D721Med (cell line): ENCODE measurements around the gene ADAMTS8.

ENCODE experiments used
- DNase-seq: peaks from one replicate; pipeline ENCODE4 v3.0.0; 2011; ENCODE audit warnings: low spot score; ENCODE audit not compliant: insufficient read length
- FAIRE-seq: peaks from 2 replicates; lab custom pipeline; 2011; peaks lifted over from hg19 to GRCh38; lab: Jason Lieb, UNC
- CTCF ChIP-seq: IDR thresholded peaks from 2 replicates; pipeline ENCODE4 v1.5.1; 2012; ENCODE audit warnings: mild to moderate bottlenecking, control low read depth; ENCODE audit not compliant: insufficient read depth; ENCODE audit errors: missing control alignments

Gene ADAMTS8

GRCh38 chr11:130473795-130474377, 45.5 kb upstream of the ADAMTS8 start:
- FAIRE-seq, result no peak
- no peak for TF ChIP-seq CTCF
- no peak for DNase-seq

DNA sequence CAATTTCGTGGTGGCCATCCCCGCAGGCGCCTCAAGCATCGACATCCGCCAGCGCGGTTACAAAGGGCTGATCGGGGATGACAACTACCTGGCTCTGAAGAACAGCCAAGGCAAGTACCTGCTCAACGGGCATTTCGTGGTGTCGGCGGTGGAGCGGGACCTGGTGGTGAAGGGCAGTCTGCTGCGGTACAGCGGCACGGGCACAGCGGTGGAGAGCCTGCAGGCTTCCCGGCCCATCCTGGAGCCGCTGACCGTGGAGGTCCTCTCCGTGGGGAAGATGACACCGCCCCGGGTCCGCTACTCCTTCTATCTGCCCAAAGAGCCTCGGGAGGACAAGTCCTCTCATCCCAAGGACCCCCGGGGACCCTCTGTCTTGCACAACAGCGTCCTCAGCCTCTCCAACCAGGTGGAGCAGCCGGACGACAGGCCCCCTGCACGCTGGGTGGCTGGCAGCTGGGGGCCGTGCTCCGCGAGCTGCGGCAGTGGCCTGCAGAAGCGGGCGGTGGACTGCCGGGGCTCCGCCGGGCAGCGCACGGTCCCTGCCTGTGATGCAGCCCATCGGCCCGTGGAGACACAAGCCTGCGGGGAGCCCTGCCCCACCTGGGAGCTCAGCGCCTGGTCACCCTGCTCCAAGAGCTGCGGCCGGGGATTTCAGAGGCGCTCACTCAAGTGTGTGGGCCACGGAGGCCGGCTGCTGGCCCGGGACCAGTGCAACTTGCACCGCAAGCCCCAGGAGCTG, 44.8 kb upstream of the ADAMTS8 start:
- DNase-seq (no peak), FAIRE-seq (no peak)
- no peak for TF ChIP-seq CTCF

GRCh38 chr11:130472434-130472961, 44.1 kb upstream of the ADAMTS8 start:
- FAIRE-seq (no peak), DNase-seq (no peak)
- no peak for TF ChIP-seq CTCF

DNA sequence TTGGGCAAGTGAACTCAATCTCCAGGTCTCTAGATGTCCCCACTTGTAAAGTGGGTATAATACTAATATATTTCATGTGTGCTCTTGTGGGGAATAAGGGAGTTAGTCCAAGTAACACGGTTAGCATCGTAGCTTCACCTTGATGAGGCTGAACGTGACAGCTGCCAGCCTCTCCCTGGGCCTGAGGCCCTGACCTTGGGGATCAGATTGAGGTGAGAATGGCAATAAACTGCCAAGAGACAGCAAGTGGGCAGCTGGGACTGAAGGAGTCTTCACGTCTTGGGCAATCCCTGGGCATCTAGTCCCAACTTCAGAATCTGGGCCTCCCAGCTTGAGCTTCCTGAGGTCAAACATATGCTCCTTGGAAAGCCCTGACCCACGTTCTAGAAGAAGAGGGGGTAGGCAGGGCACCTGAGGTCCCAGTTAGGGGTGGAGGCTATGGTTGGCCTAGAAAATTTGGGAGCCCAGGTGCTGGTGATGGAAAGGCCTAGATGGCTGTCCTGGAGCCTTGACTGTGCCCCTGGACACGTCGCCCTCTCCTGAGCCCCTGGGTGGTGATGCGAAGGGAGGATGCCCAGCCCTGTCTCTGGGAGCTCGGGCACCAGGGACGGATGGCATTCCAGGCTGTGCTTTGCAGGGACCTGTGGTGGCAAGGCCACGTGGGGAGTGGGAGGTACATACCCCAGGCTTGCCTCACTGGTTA, 43.5 kb upstream of the ADAMTS8 start:
- FAIRE-seq, result no peak

GRCh38 chr11:130470832-130471706, 42.7 kb upstream of the ADAMTS8 start:
- TF ChIP-seq CTCF, result no peak
- FAIRE-seq, result no peak

More for the DNA sequence above, 43.5 kb upstream of the ADAMTS8 start:
- no peak for DNase-seq
- TF ChIP-seq CTCF, result no peak

DNA sequence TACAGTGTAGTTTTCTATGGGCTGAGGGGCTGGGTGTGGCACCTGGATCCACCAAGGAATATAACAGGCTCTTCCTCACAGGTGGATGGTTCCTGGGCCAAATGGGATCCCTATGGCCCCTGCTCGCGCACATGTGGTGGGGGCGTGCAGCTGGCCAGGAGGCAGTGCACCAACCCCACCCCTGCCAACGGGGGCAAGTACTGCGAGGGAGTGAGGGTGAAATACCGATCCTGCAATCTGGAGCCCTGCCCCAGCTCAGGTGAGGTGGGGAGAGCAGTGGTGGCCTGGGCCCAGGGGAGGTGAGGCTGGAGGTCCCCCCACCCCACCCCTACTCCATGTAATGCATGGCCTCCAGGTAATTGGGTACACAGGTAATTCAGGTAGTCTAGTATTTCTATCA, 40.8 kb upstream of the ADAMTS8 start:
- FAIRE-seq (no peak), DNase-seq (no peak)
- TF ChIP-seq CTCF, result no peak

More at GRCh38 chr11:130470832-130471706, 42.7 kb upstream of the ADAMTS8 start:
- no peak for DNase-seq
